HEK293T (cell line): Measurements from ENCODE around the gene MCRIP2.

Experiments used
- CTCF ChIA-PET: fragments of 350-600 bp; formaldehyde crosslinking; extraction: SDS; loops from one replicate; lab custom pipeline; 2021; ENCODE audit warnings: antibody characterized with exemption, inconsistent platforms; lab: Yijun Ruan, JAX
- POLR2A ChIA-PET: fragments of 350-600 bp; formaldehyde crosslinking; extraction: SDS; loops from one replicate; lab custom pipeline; 2020; ENCODE audit warnings: antibody characterized with exemption, inconsistent platforms; lab: Yijun Ruan, JAX
- DNase-seq: peaks from one replicate; pipeline ENCODE4 v3.0.0; 2012; ENCODE audit warnings: mixed read lengths; ENCODE audit errors: extremely low spot score
- ARNT ChIP-seq: fragments of 450-650 bp; IDR thresholded peaks from 2 replicates; pipeline ENCODE4 v1.6.1; 2017; ENCODE audit warnings: mild to moderate bottlenecking
- BHLHE40 ChIP-seq: fragments of 450-650 bp; IDR thresholded peaks from 2 replicates; pipeline ENCODE4 v1.6.1; 2016; ENCODE audit warnings: mild to moderate bottlenecking, moderate library complexity, borderline replicate concordance
- CTBP1 ChIP-seq: fragments of 450-650 bp; IDR thresholded peaks from 2 replicates; pipeline ENCODE4 v1.6.1; 2016; ENCODE audit warnings: borderline replicate concordance
- ELF4 ChIP-seq: fragments of 450-650 bp; IDR thresholded peaks from 2 replicates; pipeline ENCODE4 v1.6.1; 2017; ENCODE audit warnings: antibody characterized with exemption
- FOXA1 ChIP-seq: fragments of 450-650 bp; IDR thresholded peaks from 2 replicates; pipeline ENCODE4 v1.6.1; 2016; ENCODE audit warnings: mild to moderate bottlenecking
- FOXK2 ChIP-seq: fragments of 450-650 bp; IDR thresholded peaks from 2 replicates; pipeline ENCODE4 v1.6.1; 2016; ENCODE audit warnings: mild to moderate bottlenecking
- FOXM1 ChIP-seq: fragments of 450-650 bp; IDR thresholded peaks from 2 replicates; pipeline ENCODE4 v1.6.1; 2017; ENCODE audit warnings: mild to moderate bottlenecking, borderline replicate concordance
- HDGF ChIP-seq: fragments of 450-650 bp; IDR thresholded peaks from 2 replicates; pipeline ENCODE4 v1.6.1; 2017; ENCODE audit warnings: antibody characterized with exemption, borderline replicate concordance
- L3MBTL2 ChIP-seq: fragments of 450-650 bp; conservative IDR thresholded peaks from 2 replicates; pipeline ENCODE4 v1.6.1; 2016; ENCODE audit warnings: mild to moderate bottlenecking
- LEF1 ChIP-seq: fragments of 450-650 bp; IDR thresholded peaks from 2 replicates; pipeline ENCODE4 v1.6.1; 2017; ENCODE audit warnings: mild to moderate bottlenecking, borderline replicate concordance
- NFRKB ChIP-seq: fragments of 450-650 bp; IDR thresholded peaks from 2 replicates; pipeline ENCODE4 v1.6.1; 2016; ENCODE audit warnings: mild to moderate bottlenecking, moderate library complexity
- SP1 ChIP-seq: fragments of 450-650 bp; IDR thresholded peaks from 2 replicates; pipeline ENCODE4 v1.6.1; 2017
- SUZ12 ChIP-seq: fragments of 450-650 bp; IDR thresholded peaks from 2 replicates; pipeline ENCODE4 v1.6.1; 2016; ENCODE audit warnings: mild to moderate bottlenecking
- TARDBP ChIP-seq: fragments of 450-650 bp; IDR thresholded peaks from 2 replicates; pipeline ENCODE4 v1.6.1; 2016
- ZNF384 ChIP-seq: fragments of 450-650 bp; IDR thresholded peaks from 2 replicates; pipeline ENCODE4 v1.6.1; 2016
- TF ChIP-seq, protein P1 (sequence below): fragments of 450-650 bp; IDR thresholded peaks from 2 replicates; pipeline ENCODE4 v1.6.1; 2016

MCRIP2 gene

DNA sequence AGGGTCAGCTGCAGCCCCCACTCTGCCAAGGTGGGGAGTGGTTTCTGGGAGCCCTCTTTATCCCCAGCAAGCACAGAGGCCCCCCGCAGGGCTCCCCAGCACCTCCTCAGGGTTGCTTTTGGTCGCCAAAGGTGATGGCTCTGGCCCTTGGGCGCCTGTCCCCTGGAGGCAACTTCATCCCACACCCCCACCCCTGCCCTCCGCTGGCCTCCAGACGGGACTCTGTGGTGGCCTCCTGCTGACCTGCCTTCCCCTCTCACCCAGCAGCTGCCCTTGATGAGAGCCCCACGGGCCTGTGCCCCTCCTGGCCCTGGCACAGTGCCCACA, 18.5 kb downstream of the MCRIP2 start:
- TF ChIP-seq NFRKB, result no peak
- POLR2A ChIA-PET, result interaction anchor here (1.4 to 2.2 kb wide), 4 partner anchors 10 to 20 kb away, joined by 4 to 12 read pairs (median 6); partner anchors contain the start of genes RHBDL1, STUB1 and WDR90
- DNase-seq, result no peak
- CTCF ChIA-PET, result interaction anchor here (0.6 to 1.7 kb wide), 2 partner anchors 9 to 18 kb away, joined by 4 to 5 read pairs; no protein-coding TSS in a partner anchor

DNA sequence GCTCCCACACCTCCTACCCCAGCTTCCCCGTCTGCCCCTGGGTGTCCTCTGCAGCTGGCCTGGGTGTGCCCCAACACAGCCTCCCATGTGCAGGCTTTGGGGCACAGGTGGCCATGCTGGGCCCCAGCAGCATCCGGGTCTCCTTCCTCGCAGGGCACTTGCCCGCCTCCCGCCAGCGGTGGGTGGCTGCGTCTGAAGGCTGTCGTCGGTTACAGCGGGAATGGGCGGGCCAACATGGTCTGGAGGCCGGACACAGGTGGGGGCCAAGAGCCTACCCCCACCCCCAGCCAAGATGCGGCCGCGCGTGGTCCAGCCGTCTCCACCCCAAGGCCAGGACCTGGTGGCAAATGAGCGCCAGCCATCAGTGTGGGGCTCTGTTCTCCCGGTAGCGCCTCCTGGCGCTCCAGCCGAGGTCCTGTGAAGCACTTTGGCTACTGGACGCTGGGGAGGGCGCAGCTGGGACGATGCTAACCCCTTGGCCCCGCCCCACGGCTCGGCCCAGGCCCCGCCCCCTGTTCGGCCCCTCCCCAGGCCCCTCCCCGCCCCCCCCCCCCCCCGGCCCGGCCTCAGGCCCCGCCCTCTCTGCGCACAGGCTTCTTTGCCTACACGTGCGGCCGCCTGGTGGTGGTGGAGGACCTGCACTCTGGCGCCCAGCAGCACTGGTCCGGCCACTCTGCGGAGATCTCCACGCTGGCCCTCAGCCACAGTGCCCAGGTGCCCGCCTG, 19.0 kb downstream of the MCRIP2 start:
- POLR2A ChIA-PET, result interaction anchor here (1.5 to 2.2 kb wide), 3 partner anchors 10 to 20 kb away, joined by 4 to 12 read pairs (median 6); partner anchors contain the start of genes STUB1 and WDR90
- CTCF ChIA-PET, result interaction anchor here (0.6 to 1.7 kb wide), 2 partner anchors 10 to 18 kb away, joined by 4 to 5 read pairs; no protein-coding TSS in a partner anchor
- TF ChIP-seq HDGF, result 0 out of 2 replicates have a peak, but pooled peaks have one; percentile 51
- TF ChIP-seq FOXA1, result no peak
- peak; percentile 95 for DNase-seq

DNA sequence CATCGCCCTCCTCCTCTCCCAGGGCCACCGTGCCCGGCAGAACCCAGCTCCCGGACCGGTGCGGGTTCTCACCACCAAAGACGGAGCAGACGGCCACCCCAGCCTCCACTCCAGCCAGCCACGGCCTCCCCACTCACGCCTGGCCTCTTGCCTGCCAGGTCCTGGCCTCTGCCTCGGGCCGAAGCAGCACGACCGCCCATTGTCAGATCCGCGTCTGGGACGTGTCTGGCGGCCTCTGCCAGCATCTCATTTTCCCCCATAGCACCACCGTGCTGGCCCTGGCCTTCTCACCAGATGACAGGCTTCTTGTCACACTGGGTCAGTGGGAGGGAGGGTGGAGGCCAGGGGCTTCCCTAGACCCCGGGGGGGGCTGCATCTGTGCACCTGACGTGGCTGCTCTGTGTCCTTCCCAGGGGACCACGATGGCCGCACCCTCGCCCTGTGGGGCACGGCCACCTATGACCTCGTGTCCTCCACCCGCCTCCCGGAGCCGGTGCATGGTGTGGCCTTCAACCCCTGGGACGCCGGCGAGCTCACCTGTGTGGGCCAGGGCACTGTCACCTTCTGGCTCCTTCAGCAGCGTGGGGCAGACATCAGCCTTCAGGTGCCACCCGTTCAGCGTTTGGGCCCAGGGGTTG, 19.7 kb downstream of the MCRIP2 start:
- POLR2A ChIA-PET, result interaction anchor here (1.5 to 2.2 kb wide), 3 partner anchors 11 to 19 kb away, joined by 4 to 12 read pairs (median 6); partner anchors contain the start of genes STUB1 and WDR90
- TF ChIP-seq LEF1 (no peak), HDGF (0 out of 2 replicates have a peak, but pooled peaks have one; percentile 41)
- DNase-seq, result no peak
- CTCF ChIA-PET, result no interaction called here

DNA sequence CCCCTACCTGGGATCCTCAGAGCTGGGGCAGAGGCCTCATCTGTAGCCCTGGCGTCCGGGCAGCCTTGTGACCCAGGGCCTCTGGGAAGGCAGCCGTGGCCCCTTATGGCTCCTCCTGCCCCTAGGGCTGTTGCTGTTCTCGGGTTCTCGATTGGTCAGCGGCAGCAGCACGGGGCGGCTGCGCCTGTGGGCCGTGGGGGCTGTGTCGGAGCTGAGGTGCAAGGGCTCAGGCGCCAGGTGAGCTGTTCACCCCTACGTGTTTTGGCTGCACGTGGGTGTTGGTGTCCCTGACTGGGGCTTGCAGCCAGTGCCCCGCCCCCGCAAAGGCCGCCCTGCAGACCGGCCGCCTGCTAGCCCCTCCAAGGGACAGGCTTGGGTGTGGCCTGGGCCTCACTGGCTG, 20.5 kb downstream of the MCRIP2 start:
- DNase-seq, result no peak
- POLR2A ChIA-PET, result interaction anchor here (0.8 kb wide), 1 partner anchor 12 kb away, joined by 3 read pairs; the partner anchor contains the start of gene WDR90
- TF ChIP-seq L3MBTL2 (no peak), FOXM1 (no peak), CTBP1 (no peak)
- CTCF ChIA-PET, result no interaction called here

DNA sequence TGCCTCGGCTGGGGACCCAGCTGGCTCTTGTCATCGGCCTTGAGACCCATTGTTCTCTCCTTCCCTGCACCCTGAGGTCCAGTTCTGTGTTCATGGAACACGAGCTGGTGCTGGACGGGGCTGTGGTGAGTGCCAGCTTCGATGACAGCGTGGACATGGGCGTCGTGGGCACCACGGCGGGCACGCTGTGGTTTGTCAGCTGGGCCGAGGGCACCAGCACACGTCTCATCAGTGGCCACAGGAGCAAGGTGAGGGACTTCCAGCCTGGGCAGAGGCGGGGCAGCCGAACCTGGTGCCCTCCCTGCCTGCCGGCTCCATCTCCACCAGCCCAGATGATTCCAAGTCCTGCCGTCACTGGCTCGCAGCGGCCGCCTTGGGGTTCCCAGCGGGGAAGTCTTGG, 21.0 kb downstream of the MCRIP2 start:
- ChIA-PET POLR2A (interaction anchor here (0.8 kb wide), 1 partner anchor 13 kb away, joined by 3 read pairs; the partner anchor contains the start of gene WDR90), CTCF (no interaction called here)
- no peak for DNase-seq
- TF ChIP-seq, protein P1, sequence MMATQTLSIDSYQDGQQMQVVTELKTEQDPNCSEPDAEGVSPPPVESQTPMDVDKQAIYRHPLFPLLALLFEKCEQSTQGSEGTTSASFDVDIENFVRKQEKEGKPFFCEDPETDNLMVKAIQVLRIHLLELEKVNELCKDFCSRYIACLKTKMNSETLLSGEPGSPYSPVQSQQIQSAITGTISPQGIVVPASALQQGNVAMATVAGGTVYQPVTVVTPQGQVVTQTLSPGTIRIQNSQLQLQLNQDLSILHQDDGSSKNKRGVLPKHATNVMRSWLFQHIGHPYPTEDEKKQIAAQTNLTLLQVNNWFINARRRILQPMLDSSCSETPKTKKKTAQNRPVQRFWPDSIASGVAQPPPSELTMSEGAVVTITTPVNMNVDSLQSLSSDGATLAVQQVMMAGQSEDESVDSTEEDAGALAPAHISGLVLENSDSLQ, result no peak
- TF ChIP-seq ELF4, result no peak
- no peak for TF ChIP-seq SP1
- TF ChIP-seq FOXK2, result no peak
- no peak for TF ChIP-seq TARDBP
- TF ChIP-seq BHLHE40, result no peak
- no peak for TF ChIP-seq NFRKB
- TF ChIP-seq SUZ12, result no peak
- no peak for TF ChIP-seq FOXM1
- TF ChIP-seq FOXA1, result no peak
- no peak for TF ChIP-seq L3MBTL2
- no peak for TF ChIP-seq CTBP1
- no peak for TF ChIP-seq LEF1
- TF ChIP-seq HDGF, result no peak
- no peak for TF ChIP-seq ARNT

DNA sequence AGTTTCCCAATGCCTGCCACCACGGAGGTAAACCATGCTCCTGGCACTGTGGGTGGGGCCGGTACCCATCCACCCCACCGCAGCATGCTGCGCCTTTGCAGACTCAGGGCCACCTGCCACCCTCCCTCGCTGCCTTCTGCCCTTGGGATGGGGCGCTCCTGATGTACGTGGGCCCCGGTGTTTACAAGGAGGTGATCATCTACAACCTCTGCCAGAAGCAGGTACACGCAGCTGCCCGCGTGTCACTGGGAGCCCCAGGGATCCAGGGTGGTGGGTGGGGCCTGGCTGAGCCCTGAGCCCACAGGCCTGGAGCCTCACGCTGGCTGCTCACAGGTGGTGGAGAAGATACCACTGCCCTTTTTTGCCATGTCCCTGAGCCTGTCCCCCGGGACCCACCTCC, 24.9 kb downstream of the MCRIP2 start:
- POLR2A ChIA-PET, result interaction anchor here (3.0 kb wide), 1 partner anchor 15 kb away, joined by 13 read pairs; no protein-coding TSS in a partner anchor
- CTCF ChIA-PET, result no interaction called here
- no peak for DNase-seq
- TF ChIP-seq NFRKB (no peak), LEF1 (no peak), FOXK2 (no peak), L3MBTL2 (no peak), SP1 (no peak), FOXM1 (no peak), ELF4 (no peak), TARDBP (no peak), HDGF (no peak), SUZ12 (no peak), FOXA1 (no peak), ARNT (no peak), ZNF384 (no peak)
- TF ChIP-seq, protein P1, result no peak

DNA sequence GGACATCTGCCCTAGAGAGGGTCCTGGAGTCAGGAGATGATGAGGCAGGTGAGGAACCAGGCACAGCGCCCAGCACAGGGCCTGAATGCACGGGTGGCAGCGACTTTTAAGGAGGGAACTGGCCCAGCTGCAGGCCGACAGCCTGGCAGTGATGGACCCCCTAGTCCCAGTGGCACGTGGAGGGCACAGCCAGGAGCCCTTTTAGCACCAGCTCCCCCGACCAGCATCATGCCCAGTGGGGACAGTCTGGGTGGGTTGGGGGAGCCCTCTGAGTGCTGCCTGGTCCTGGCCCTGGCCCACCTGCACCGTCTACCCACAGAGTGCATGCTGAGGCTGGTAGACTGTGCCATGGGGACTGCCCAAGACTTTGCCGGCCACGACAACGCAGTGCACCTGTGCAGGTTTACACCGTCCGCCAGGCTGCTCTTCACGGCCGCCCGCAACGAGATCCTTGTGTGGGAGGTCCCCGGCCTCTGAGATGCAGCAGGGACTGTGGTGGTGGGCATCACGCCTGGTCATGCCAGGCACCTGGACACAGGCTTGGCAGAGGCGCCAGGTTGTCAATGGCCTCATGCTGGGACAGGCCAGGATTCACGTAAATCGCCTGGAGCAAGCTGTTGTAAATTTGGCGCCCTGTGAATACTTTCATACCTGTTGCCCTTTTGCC, 25.6 kb downstream of the MCRIP2 start:
- ChIA-PET POLR2A (interaction anchor here (0.9 to 3.0 kb wide), 5 partner anchors 12 to 31 kb away, joined by 3 to 13 read pairs (median 4); partner anchors contain the start of genes METTL26 and WDR90), CTCF (interaction anchor here (0.7 to 1.0 kb wide), 2 partner anchors 14 to 23 kb away, joined by 3 read pairs; partner anchors contain the start of gene WDR24)
- no peak for DNase-seq
- TF ChIP-seq ELF4 (no peak), BHLHE40 (no peak), HDGF (peak; percentile 76; the same call in 1 of the 2 replicates), CTBP1 (no peak), TARDBP (no peak), SUZ12 (no peak)
